ELR (cell line): ENCODE measurements around the gene TMPRSS2.
A peak's percentile ranks its signal among the peaks of the same experiment; 100 is the strongest.

Experiments
- DNase-seq: peaks from one replicate; pipeline ENCODE4 v3.0.0-alpha.2; 2015; ENCODE audit warnings: low read depth

The TMPRSS2 gene

GRCh38 chr21:41509733-41510132, 1.8 kb upstream of the TMPRSS2 start:
- no peak for DNase-seq

GRCh38 chr21:41509145-41509496, 1.2 kb upstream of the TMPRSS2 start:
- no peak for DNase-seq

- DNase-seq = no peak
Measured at GRCh38 chr21:41508415-41509144, 622 bp upstream of the TMPRSS2 start.

- no peak for DNase-seq
Measured at GRCh38 chr21:41506611-41507520, 1.1 kb downstream of the TMPRSS2 start.

GRCh38 chr21:41506005-41506594, 1.9 kb downstream of the TMPRSS2 start:
- DNase-seq = no peak

GRCh38 chr21:41504030-41504429, 3.9 kb downstream of the TMPRSS2 start:
- no peak for DNase-seq

GRCh38 chr21:41503331-41503730, 4.6 kb downstream of the TMPRSS2 start:
- no peak for DNase-seq

- peak; percentile 8 for DNase-seq
Measured at GRCh38 chr21:41501919-41502318, 6.0 kb downstream of the TMPRSS2 start.

GRCh38 chr21:41500931-41501381, 7.0 kb downstream of the TMPRSS2 start:
- no peak for DNase-seq

GRCh38 chr21:41500363-41500762, 7.6 kb downstream of the TMPRSS2 start:
- DNase-seq = no peak

- DNase-seq = no peak
Measured at GRCh38 chr21:41499920-41500319, 8.0 kb downstream of the TMPRSS2 start.

- DNase-seq = no peak
Measured at GRCh38 chr21:41497788-41498187, 10.2 kb downstream of the TMPRSS2 start.

- no peak for DNase-seq
Measured at GRCh38 chr21:41497008-41497407, 10.9 kb downstream of the TMPRSS2 start.

GRCh38 chr21:41494242-41494641, 13.7 kb downstream of the TMPRSS2 start:
- no peak for DNase-seq

GRCh38 chr21:41491412-41491811, 16.5 kb downstream of the TMPRSS2 start:
- no peak for DNase-seq

GRCh38 chr21:41490330-41490729, 17.6 kb downstream of the TMPRSS2 start:
- DNase-seq = no peak

GRCh38 chr21:41489329-41489728, 18.6 kb downstream of the TMPRSS2 start:
- no peak for DNase-seq

GRCh38 chr21:41488080-41488479, 19.9 kb downstream of the TMPRSS2 start:
- no peak for DNase-seq

- DNase-seq = no peak
Measured at GRCh38 chr21:41487082-41487481, 20.9 kb downstream of the TMPRSS2 start.

GRCh38 chr21:41483973-41484372, 24.0 kb downstream of the TMPRSS2 start:
- no peak for DNase-seq

- DNase-seq = no peak
Measured at GRCh38 chr21:41483415-41483814, 24.5 kb downstream of the TMPRSS2 start.

GRCh38 chr21:41482980-41483379, 25.0 kb downstream of the TMPRSS2 start:
- DNase-seq = no peak

GRCh38 chr21:41482301-41482700, 25.7 kb downstream of the TMPRSS2 start:
- DNase-seq = peak; percentile 23
